WTC11 (cell line): ENCODE measurements around the gene TH. TPM values are rescaled to one million over a fixed set of nuclear protein-coding genes. Genes with fewer than 3 reads are reported as not detected.

Experiments used
- ATAC-seq: fragments of 200-7000 bp; cut with Tn5 transposase; 2 replicates; pipeline ENCODE4 v1.10.0; 2021; ENCODE audit warnings: mild to moderate bottlenecking, moderate library complexity
- CTCF ChIA-PET: fragments of 300-600 bp; sonication (Branson Sonifier 250); formaldehyde crosslinking; loops from one replicate; lab custom pipeline; 2021; ENCODE audit warnings: antibody characterized with exemption; lab: Charles Lee
- POLR2A ChIA-PET: fragments of 350-600 bp; sonication (Branson Sonifier 250); formaldehyde crosslinking; loops from one replicate; lab custom pipeline; 2021; ENCODE audit warnings: antibody characterized with exemption; lab: Charles Lee
- DNase-seq: peaks from one replicate; pipeline ENCODE4 v3.0.0; 2021; ENCODE audit warnings: low spot score
- H3K27ac Mint-ChIP-seq: 2 replicates; pipeline ENCODE4 v1.8.0; 2021; ENCODE audit warnings: mixed read lengths
- H3K27me3 Mint-ChIP-seq: 2 replicates; pipeline ENCODE4 v1.8.0; 2021; ENCODE audit warnings: low read depth, mild to moderate bottlenecking, moderate library complexity, mixed read lengths
- H3K36me3 Mint-ChIP-seq: 2 replicates; pipeline ENCODE4 v1.8.0; 2021; ENCODE audit warnings: mixed read lengths
- H3K4me1 Mint-ChIP-seq: 2 replicates; pipeline ENCODE4 v1.8.0; 2022; ENCODE audit warnings: mixed read lengths
- H3K4me3 Mint-ChIP-seq: 2 replicates; pipeline ENCODE4 v1.8.0; 2021; ENCODE audit warnings: mild to moderate bottlenecking, moderate library complexity, mixed read lengths
- H3K9me3 Mint-ChIP-seq: 2 replicates; pipeline ENCODE4 v1.8.0; 2021; ENCODE audit warnings: mixed read lengths
- AFF4 ChIP-seq: sonication (generic); formaldehyde crosslinking; IDR thresholded peaks from 2 replicates; pipeline ENCODE4 v1.8.1; 2023; ENCODE audit warnings: mild to moderate bottlenecking, missing genetic modification reagents, borderline replicate concordance
- CREB1 ChIP-seq: sonication (generic); formaldehyde crosslinking; IDR thresholded peaks from 2 replicates; pipeline ENCODE4 v1.8.0; 2023; ENCODE audit warnings: mild to moderate bottlenecking, missing genetic modification reagents
- CREM ChIP-seq: sonication (generic); formaldehyde crosslinking; IDR thresholded peaks from 2 replicates; pipeline ENCODE4 v1.8.1; 2022; ENCODE audit warnings: mild to moderate bottlenecking, missing genetic modification reagents, moderate library complexity
- E2F4 ChIP-seq: sonication (generic); formaldehyde crosslinking; IDR thresholded peaks from 2 replicates; pipeline ENCODE4 v1.8.1; 2022; ENCODE audit warnings: low read depth, mild to moderate bottlenecking, moderate library complexity, missing genetic modification reagents, borderline replicate concordance
- FOXJ3 ChIP-seq: sonication (generic); formaldehyde crosslinking; IDR thresholded peaks from 2 replicates; pipeline ENCODE4 v1.9.0; 2021; ENCODE audit warnings: missing genetic modification reagents, mild to moderate bottlenecking, borderline replicate concordance
- FOXK1 ChIP-seq: sonication (generic); formaldehyde crosslinking; IDR thresholded peaks from 2 replicates; pipeline ENCODE4 v1.8.0; 2022; ENCODE audit warnings: mild to moderate bottlenecking, moderate library complexity, missing genetic modification reagents
- FOXP1 ChIP-seq: sonication (generic); formaldehyde crosslinking; IDR thresholded peaks from 2 replicates; pipeline ENCODE4 v1.8.0; 2022; ENCODE audit warnings: missing genetic modification reagents, mild to moderate bottlenecking, moderate library complexity, borderline replicate concordance
- GRHL2 ChIP-seq: fragments of 250-450 bp; sonication (Bioruptor Pico); IDR thresholded peaks from 2 replicates; pipeline ENCODE4 v1.8.0; 2022; ENCODE audit warnings: mild to moderate bottlenecking, moderate library complexity; ENCODE audit not compliant: insufficient replicate concordance, severe bottlenecking
- IRF2 ChIP-seq: sonication (generic); formaldehyde crosslinking; IDR thresholded peaks from 2 replicates; pipeline ENCODE4 v1.8.0; 2022; ENCODE audit warnings: low read depth, missing genetic modification reagents, borderline replicate concordance
- JUN ChIP-seq: sonication (generic); formaldehyde crosslinking; IDR thresholded peaks from 2 replicates; pipeline ENCODE4 v1.8.0; 2023; ENCODE audit warnings: mild to moderate bottlenecking, missing genetic modification reagents
- NR2C2 ChIP-seq: sonication (generic); formaldehyde crosslinking; IDR thresholded peaks from 2 replicates; pipeline ENCODE4 v1.8.0; 2022; ENCODE audit warnings: mild to moderate bottlenecking, missing genetic modification reagents
- PRRX2 ChIP-seq: fragments of 250-450 bp; sonication (Bioruptor Pico); IDR thresholded peaks from 2 replicates; pipeline ENCODE4 v1.8.0; 2021; ENCODE audit warnings: mild to moderate bottlenecking
- SMAD3 ChIP-seq: sonication (generic); formaldehyde crosslinking; IDR thresholded peaks from 2 replicates; pipeline ENCODE4 v1.8.0; 2022; ENCODE audit warnings: missing genetic modification reagents, mild to moderate bottlenecking, borderline replicate concordance
- SMAD4 ChIP-seq: sonication (generic); formaldehyde crosslinking; IDR thresholded peaks from 2 replicates; pipeline ENCODE4 v1.8.0; 2022; ENCODE audit warnings: mild to moderate bottlenecking, missing genetic modification reagents
- SOX15 ChIP-seq: fragments of 250-450 bp; sonication (Bioruptor Pico); IDR thresholded peaks from 2 replicates; pipeline ENCODE4 v1.9.0; 2021; ENCODE audit warnings: mild to moderate bottlenecking
- TCF7 ChIP-seq: sonication (generic); formaldehyde crosslinking; IDR thresholded peaks from 2 replicates; pipeline ENCODE4 v1.8.0; 2022; ENCODE audit warnings: mild to moderate bottlenecking, low read depth, missing genetic modification reagents, moderate library complexity
- TP53 ChIP-seq: sonication (generic); formaldehyde crosslinking; IDR thresholded peaks from 2 replicates; pipeline ENCODE4 v1.8.1; 2023; ENCODE audit warnings: mild to moderate bottlenecking, missing genetic modification reagents
- ZNF121 ChIP-seq: sonication (generic); formaldehyde crosslinking; IDR thresholded peaks from 2 replicates; pipeline ENCODE4 v1.8.0; 2023; ENCODE audit warnings: missing genetic modification reagents
- ZNF232 ChIP-seq: sonication (generic); formaldehyde crosslinking; IDR thresholded peaks from 2 replicates; pipeline ENCODE4 v1.8.0; 2022; ENCODE audit warnings: mild to moderate bottlenecking, missing genetic modification reagents
- ZNF263 ChIP-seq: sonication (generic); formaldehyde crosslinking; IDR thresholded peaks from 2 replicates; pipeline ENCODE4 v1.8.1; 2022; ENCODE audit warnings: low read depth, mild to moderate bottlenecking, moderate library complexity, missing genetic modification reagents
- ZNF317 ChIP-seq: sonication (generic); formaldehyde crosslinking; IDR thresholded peaks from 2 replicates; pipeline ENCODE4 v1.8.1; 2023; ENCODE audit warnings: low read depth, mild to moderate bottlenecking, moderate library complexity, missing genetic modification reagents, borderline replicate concordance
- ZNF532 ChIP-seq: fragments of 250-450 bp; sonication (Bioruptor Pico); IDR thresholded peaks from 2 replicates; pipeline ENCODE4 v1.9.0; 2021; ENCODE audit warnings: mild to moderate bottlenecking, borderline replicate concordance
- total RNA-seq: library from RNA; stranded (reverse); gene quantifications from 3 replicates; pipeline ENCODE4 v1.2.3, GENCODE V29; 2021
- TF ChIP-seq, protein P1 (sequence below): fragments of 250-450 bp; sonication (Bioruptor Pico); IDR thresholded peaks from 2 replicates; pipeline ENCODE4 v1.8.0; 2021; ENCODE audit warnings: mild to moderate bottlenecking

TH gene
- total RNA-seq, 1 experiment from 2014 or later = not detected

DNA sequence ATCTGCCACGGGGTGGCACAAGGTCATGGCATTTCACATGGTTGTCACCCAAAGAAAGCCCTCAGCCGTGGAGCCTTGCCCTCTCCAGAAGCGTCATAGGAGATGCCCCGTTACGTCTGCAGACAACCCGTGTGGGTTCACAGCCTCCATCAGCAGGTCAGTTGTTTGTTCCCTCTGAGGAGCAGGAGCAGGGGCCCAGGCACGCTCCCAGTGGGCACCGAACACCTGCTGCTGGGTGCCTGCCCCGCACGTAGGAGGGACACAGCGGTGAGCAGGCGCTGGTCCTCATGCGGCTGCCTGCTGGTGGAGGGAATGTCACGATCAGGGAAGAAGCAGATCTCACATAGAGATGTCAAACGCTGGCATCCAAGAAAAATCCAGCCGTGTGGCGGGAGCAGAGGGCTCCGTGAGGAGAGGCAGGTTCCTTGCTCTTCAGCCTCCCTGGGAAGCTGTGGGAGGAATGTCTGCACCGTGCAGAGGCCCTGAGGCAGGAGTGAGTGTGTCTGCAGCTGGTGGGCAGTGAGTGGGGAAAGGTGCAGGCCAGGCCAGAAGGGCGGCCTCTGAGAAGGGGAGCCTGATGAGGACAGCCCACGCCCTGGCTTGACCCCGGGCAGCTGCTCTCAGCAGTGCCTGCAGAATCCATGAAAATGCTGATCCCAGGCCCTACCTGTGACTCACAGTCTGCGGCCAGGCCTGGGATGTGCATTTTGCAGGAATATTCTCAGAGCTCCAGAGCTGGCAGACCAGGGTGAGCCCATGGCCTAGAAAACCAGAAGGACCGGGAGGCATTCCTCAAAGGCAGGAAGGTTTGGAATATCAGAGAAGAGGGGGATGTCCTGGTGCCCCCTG lies 36.4 kb upstream of the TH start:
- POLR2A ChIA-PET = interaction anchor here (0.8 kb wide), 1 partner anchor 193 kb away, joined by 3 read pairs; the partner anchor contains the start of gene TSSC4
- peaks cover 3% of the 10 kb centered on the region for H3K4me1 Mint-ChIP-seq
- CTCF ChIA-PET = interaction anchor here (0.5 to 2.1 kb wide), 10 partner anchors 10 to 778 kb away, joined by 3 to 13 read pairs (median 4); no protein-coding TSS in a partner anchor
- TF ChIP-seq, protein P1, sequence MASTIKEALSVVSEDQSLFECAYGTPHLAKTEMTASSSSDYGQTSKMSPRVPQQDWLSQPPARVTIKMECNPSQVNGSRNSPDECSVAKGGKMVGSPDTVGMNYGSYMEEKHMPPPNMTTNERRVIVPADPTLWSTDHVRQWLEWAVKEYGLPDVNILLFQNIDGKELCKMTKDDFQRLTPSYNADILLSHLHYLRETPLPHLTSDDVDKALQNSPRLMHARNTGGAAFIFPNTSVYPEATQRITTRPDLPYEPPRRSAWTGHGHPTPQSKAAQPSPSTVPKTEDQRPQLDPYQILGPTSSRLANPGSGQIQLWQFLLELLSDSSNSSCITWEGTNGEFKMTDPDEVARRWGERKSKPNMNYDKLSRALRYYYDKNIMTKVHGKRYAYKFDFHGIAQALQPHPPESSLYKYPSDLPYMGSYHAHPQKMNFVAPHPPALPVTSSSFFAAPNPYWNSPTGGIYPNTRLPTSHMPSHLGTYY (CRISPR knock-in tag) = no peak
- no peak for TF ChIP-seq E2F4 (CRISPR knock-in tag)
- TF ChIP-seq GRHL2 = no peak
- no peak for TF ChIP-seq FOXK1 (CRISPR knock-in tag)
- TF ChIP-seq ZNF121 (CRISPR knock-in tag) = no peak
- no peak for TF ChIP-seq SMAD3
- TF ChIP-seq ZNF263 = no peak
- no peak for TF ChIP-seq SOX15
- no peak for TF ChIP-seq NR2C2 (CRISPR knock-in tag)
- no peak for TF ChIP-seq TCF7 (CRISPR knock-in tag)
- no peak for TF ChIP-seq ZNF532 (CRISPR knock-in tag)
- TF ChIP-seq ZNF317 = no peak
- TF ChIP-seq IRF2 (CRISPR knock-in tag) = no peak
- TF ChIP-seq CREB1 (CRISPR knock-in tag) = no peak
- no peak for TF ChIP-seq SMAD4 (CRISPR knock-in tag)
- TF ChIP-seq JUN (CRISPR knock-in tag) = no peak
- TF ChIP-seq TP53 (CRISPR knock-in tag) = no peak
- no peak for TF ChIP-seq FOXP1 (CRISPR knock-in tag)
- TF ChIP-seq, all 79 proteins: peak for 0
- Mint-ChIP-seq H3K27me3 (peaks cover 15% of the 10 kb centered on the region; the same call in 1 of the 2 replicates), H3K4me3 (no peak overlapping the region), H3K9me3 (no peaks in the 10 kb centered on the region), H3K36me3 (no peaks in the 10 kb centered on the region), H3K27ac (peak overlapping the region; percentile 45; the same call in 1 of the 2 replicates)
- ATAC-seq = no peak
- DNase-seq = no peak

- ChIA-PET CTCF (interaction anchor here (1.0 to 2.1 kb wide), 2 partner anchors 49 to 98 kb away, joined by 3 to 11 read pairs; no protein-coding TSS in a partner anchor), POLR2A (no interaction called here)
- Mint-ChIP-seq H3K27me3 (peaks cover 9% of the 10 kb centered on the region; the same call in 1 of the 2 replicates), H3K4me3 (no peak overlapping the region), H3K9me3 (no peaks in the 10 kb centered on the region), H3K27ac (no peak overlapping the region), H3K4me1 (no peaks in the 10 kb centered on the region), H3K36me3 (no peaks in the 10 kb centered on the region)
- ATAC-seq = no peak
- TF ChIP-seq FOXJ3 (CRISPR knock-in tag) (no peak), CREM (no peak), PRRX2 (no peak), ZNF232 (CRISPR knock-in tag) (no peak), AFF4 (no peak)
- no peak for DNase-seq
These were observed 35.6 kb upstream of the TH start for GRCh38 chr11:2207212-2207611.
